HepG2 (cell line): ENCODE data around the gene P2RX1. TPM values are rescaled to one million over a fixed set of nuclear protein-coding genes. Genes with fewer than 3 reads are reported as not detected.
A peak's percentile ranks its signal among the peaks of the same experiment; 100 is the strongest.

Source experiments
- ATAC-seq: fragments of 200-7000 bp; cut with Tn5 transposase; 3 replicates; pipeline ENCODE4 v1.9.1; 2020; ENCODE audit warnings: mild to moderate bottlenecking, moderate library complexity
- BruUV-seq: library from RNA; stranded (reverse); fragments of 400-500 nt; replicated peaks from 2 replicates; lab custom pipeline; 2021; lab: Mats Ljungman, UMichigan
- CTCF ChIA-PET: fragments of 300-600 bp; formaldehyde crosslinking; extraction: SDS; loops from one replicate; lab custom pipeline; 2021; ENCODE audit warnings: low total read pairs, inconsistent platforms, low intra/inter-chr PET ratio; lab: Yijun Ruan, JAX
- POLR2A ChIA-PET: fragments of 350-600 bp; sonication (Branson Sonifier 250); formaldehyde crosslinking; loops from one replicate; lab custom pipeline; 2020; ENCODE audit warnings: antibody characterized with exemption, inconsistent platforms; lab: Yijun Ruan, JAX
- DNase-seq: peaks from one replicate; pipeline ENCODE4 v3.0.0-alpha.2; 2015; ENCODE audit warnings: low spot score
- FAIRE-seq: peaks from 3 replicates; lab custom pipeline; 2011; peaks lifted over from hg19 to GRCh38; lab: Jason Lieb, UNC
- H2AFZ ChIP-seq: one replicate; pipeline ENCODE4 v1.6.1; 2011; ENCODE audit warnings: low read length, inconsistent platforms
- H3K27ac ChIP-seq: fragments of 300-600 bp; 3 replicates; pipeline ENCODE4 v1.8.0; 2011; ENCODE audit warnings: mixed run types, mild to moderate bottlenecking, mixed read lengths, low read length, inconsistent platforms; ENCODE audit not compliant: insufficient read depth; ENCODE audit errors: extremely low read length
- H3K27me3 ChIP-seq, 2 experiments: fragments of 200-600 bp in 1 of 2; 2 replicates in 1 of 2; 3 replicates in 1 of 2; pipeline versions ENCODE4 v1.6.0 to v1.8.0; 2011; ENCODE audit warnings: low read length in 2 of 2, mild to moderate bottlenecking in 2 of 2, moderate library complexity in 2 of 2, inconsistent platforms in 1 of 2; ENCODE audit not compliant: insufficient read depth in 2 of 2, control insufficient read depth in 1 of 2
- H3K36me3 ChIP-seq, 2 experiments: fragments of 200-600 bp in 1 of 2; replicated peaks in 1 of 2; 2 replicates in 1 of 2; 3 replicates in 1 of 2; pipeline versions ENCODE4 v1.5.1 to v1.8.0; 2011; ENCODE audit warnings: low read length in 2 of 2, inconsistent platforms in 1 of 2; ENCODE audit not compliant: insufficient read depth in 2 of 2, control insufficient read depth in 1 of 2
- H3K4me1 ChIP-seq: 2 replicates; pipeline ENCODE4 v1.5.1; 2012; ENCODE audit warnings: low read length, inconsistent platforms; ENCODE audit not compliant: insufficient read depth
- H3K4me2 ChIP-seq: 2 replicates; pipeline ENCODE4 v1.6.0; 2011; ENCODE audit warnings: low read depth, low read length, inconsistent platforms
- H3K4me3 ChIP-seq, 3 experiments: fragments of 200-600 bp in 1 of 3; sonication (generic), shearing (Covaris generic) in 1 of 3; replicated peaks in 1 of 3; 2 replicates each; pipeline ENCODE4 v1.5.1; 2011 to 2016; ENCODE audit warnings: low read length in 3 of 3, inconsistent platforms in 2 of 3, low read depth in 2 of 3, mild to moderate bottlenecking in 2 of 3, control low read depth in 1 of 3, mixed read lengths in 1 of 3; ENCODE audit not compliant: insufficient read depth in 1 of 3
- H3K79me2 ChIP-seq: one replicate; pipeline ENCODE4 v1.6.1; 2011; ENCODE audit warnings: low read length, inconsistent platforms; ENCODE audit not compliant: insufficient read depth
- H3K9ac ChIP-seq: 2 replicates; pipeline ENCODE4 v1.6.0; 2011; ENCODE audit warnings: mild to moderate bottlenecking, low read depth, low read length, inconsistent platforms; ENCODE audit not compliant: insufficient read depth
- H3K9me3 ChIP-seq: 2 replicates; pipeline ENCODE4 v1.5.1; 2012; ENCODE audit warnings: mild to moderate bottlenecking, low read length
- H4K20me1 ChIP-seq: 2 replicates; pipeline ENCODE4 v1.6.0; 2011; ENCODE audit warnings: inconsistent platforms, mild to moderate bottlenecking, low read length, moderate library complexity; ENCODE audit not compliant: insufficient read depth
- ATF6 ChIP-seq: sonication (generic); formaldehyde crosslinking; conservative IDR thresholded peaks from 2 replicates; pipeline ENCODE4 v1.4.0; 2020; ENCODE audit warnings: missing genetic modification reagents
- MIER2 ChIP-seq: IDR thresholded peaks from 2 replicates; pipeline ENCODE4 v1.6.1; 2016; ENCODE audit warnings: missing biosample characterization, missing genetic modification reagents
- NKX3-1 ChIP-seq: sonication (generic); formaldehyde crosslinking; IDR thresholded peaks from 2 replicates; pipeline ENCODE4 v1.5.0; 2020; ENCODE audit warnings: missing genetic modification reagents
- NR2F6 ChIP-seq, 2 experiments: IDR thresholded peaks; 2 replicates each; pipeline ENCODE4 v1.6.1; 2016; ENCODE audit warnings: antibody characterized with exemption in 1 of 2, mild to moderate bottlenecking in 1 of 2
- RARA ChIP-seq: IDR thresholded peaks from 2 replicates; pipeline ENCODE4 v1.6.1; 2016; ENCODE audit warnings: missing genetic modification reagents, missing compliant biosample characterization
- WGBS: methylation state at CpG from one replicate; pipeline ENCODE4 v1.1.6; 2017; ENCODE audit warnings: low lambda C conversion rate; 5-methylcytosine and 5-hydroxymethylcytosine counted together
- in situ Hi-C: cut with HindIII; loops from 2 replicates; pipeline ENCODE4 v1.10.0; 2017; ENCODE audit warnings: low pct_unique_long_range_greater_than_20kb; ENCODE audit not compliant: extremely low pct_ligation_motif_present
- intact Hi-C: fragments of 100-400 bp; cut with micrococcal nuclease; formaldehyde crosslinking; loops from one replicate; pipeline ENCODE4 v1.10.0; 2022; ENCODE audit not compliant: unreplicated experiment
- polyA plus RNA-seq, 8 experiments: library from polyadenylated mRNA; depleted of rRNA in 3 of 8; stranded (reverse) in 7 of 8; unstranded in 1 of 8; fragments of >200 nt; fragmentation: Illumina TruSeq in 4 of 8; extraction: Trizol in 4 of 8; gene quantifications; 2 replicates each; pipeline versions ENCODE4 v1.2.1 to v1.2.3, GENCODE V29; 2011 to 2016; ENCODE audit warnings: low read depth in 4 of 8, missing spikeins in 1 of 8, mixed read lengths in 1 of 8; ENCODE audit not compliant: insufficient read depth in 1 of 8
- total RNA-seq, 5 experiments: library from RNA; depleted of rRNA; stranded (reverse); fragments of >200 nt; fragmentation: Illumina TruSeq; extraction: Trizol; gene quantifications; 2 replicates each; pipeline ENCODE4 v1.2.3, GENCODE V29; 2016; ENCODE audit warnings: low read depth in 1 of 5

P2RX1 gene
- total and polyA plus RNA-seq, 2 of the 13 experiments (the other 11 are each of a cell fraction or from before 2014, with no cell fraction given) = 0.04 to 0.50 TPM

DNA sequence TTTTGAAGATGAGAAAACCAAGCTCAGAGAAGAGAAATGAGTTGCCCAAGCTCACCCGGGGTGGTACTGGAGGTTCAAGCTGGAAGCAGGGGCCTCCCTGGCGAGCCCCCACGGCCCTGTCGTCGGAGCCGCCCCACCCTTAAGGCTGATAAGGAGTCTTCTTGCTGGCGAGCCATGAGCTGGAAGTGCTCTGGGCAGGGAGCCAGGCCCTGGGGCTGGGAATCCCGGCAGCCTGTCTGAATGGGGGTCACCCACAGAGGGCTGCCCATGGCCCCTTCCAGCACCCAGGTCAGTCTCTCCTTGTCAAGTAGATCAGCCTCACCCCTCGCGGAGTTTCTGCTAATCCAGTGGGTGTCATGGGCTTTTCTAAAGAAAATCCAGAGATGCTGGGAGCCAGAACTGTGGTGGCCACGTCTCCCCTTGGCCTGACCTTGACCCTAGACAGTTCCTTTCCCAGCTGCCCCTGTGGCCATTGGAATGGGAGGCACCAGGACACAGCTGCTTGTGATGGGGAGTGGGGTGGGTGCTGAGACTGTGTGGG lies 1.2 kb upstream of the P2RX1 start:
- H3K27me3 ChIP-seq = peaks cover 2 to 39% of the 10 kb centered on the region in 2 experiments; a peak in 4 of 5 replicates
- H3K4me2 ChIP-seq = no peak overlapping the region; the same call in 1 of the 2 replicates
- CTCF ChIA-PET = no interaction called here
- DNase-seq (no peak), ATAC-seq (no peak), FAIRE-seq (no peak)
- H3K79me2 ChIP-seq = no peaks in the 10 kb centered on the region
- 0% methylated on average over 3 of the region's 11 CpGs for WGBS
- no peaks in the 10 kb centered on the region for H3K36me3 ChIP-seq
- H3K27ac ChIP-seq = no peak overlapping the region
- H3K4me3 ChIP-seq = no peak overlapping the region
- no peaks in the 10 kb centered on the region for H3K9me3 ChIP-seq
- no peak overlapping the region for H3K9ac ChIP-seq
- no TSS peak for BruUV-seq
- H3K4me1 ChIP-seq = peaks cover 32% of the 10 kb centered on the region
- intact Hi-C loops = no loop called here
- H4K20me1 ChIP-seq = no peaks in the 10 kb centered on the region
- H2AFZ ChIP-seq = no peak overlapping the region
- in situ Hi-C loops = loop anchor here (10.0 kb wide), 1 partner anchor 157 kb away; no protein-coding TSS in a partner anchor
- POLR2A ChIA-PET = interaction anchor here (0.6 kb wide), 1 partner anchor 10 kb away, joined by 3 read pairs; no protein-coding TSS in a partner anchor
- TF ChIP-seq NR2F6 (IDR thresholded peaks at IDR 0.05) (0 out of 2 replicates have a peak, but pooled peaks have one; percentile 8), NR2F6 (CRISPR knock-in tag; IDR thresholded peaks at IDR 0.05) (peak; percentile 50; the same call in 1 of the 2 replicates), NKX3-1 (no peak), RARA (CRISPR knock-in tag) (peak; percentile 69), ATF6 (no peak)

GRCh38 chr17:3916825-3917224 lies 560 bp upstream of the P2RX1 start:
- H3K27ac ChIP-seq = no peak overlapping the region
- no peak for FAIRE-seq
- H3K4me1 ChIP-seq = peaks cover 32% of the 10 kb centered on the region
- in situ Hi-C loops (loop anchor here (10.0 kb wide), 1 partner anchor 158 kb away; no protein-coding TSS in a partner anchor), intact Hi-C loops (no loop called here)
- 34% methylated on average over 4 of the region's 10 CpGs for WGBS
- no peak overlapping the region for H3K4me3 ChIP-seq
- DNase-seq = no peak
- no peak for TF ChIP-seq MIER2 (CRISPR knock-in tag)
- H3K79me2 ChIP-seq = no peaks in the 10 kb centered on the region
- ChIA-PET POLR2A (interaction anchor here (0.9 kb wide), 1 partner anchor 13 kb away, joined by 3 read pairs; no protein-coding TSS in a partner anchor), CTCF (no interaction called here)
- no peaks in the 10 kb centered on the region for H3K36me3 ChIP-seq
- BruUV-seq = no TSS peak
- no peaks in the 10 kb centered on the region for H3K9me3 ChIP-seq
- peaks cover 2 to 42% of the 10 kb centered on the region in 2 experiments; a peak in 4 of 5 replicates for H3K27me3 ChIP-seq
- H4K20me1 ChIP-seq = no peaks in the 10 kb centered on the region
- ATAC-seq = no peak
- no peak overlapping the region for H3K9ac ChIP-seq
- no peak overlapping the region for H2AFZ ChIP-seq
- no peak overlapping the region for H3K4me2 ChIP-seq
